HT-29 (cell line): ENCODE measurements around the gene S100G. TPM values are rescaled to one million over a fixed set of nuclear protein-coding genes. Genes with fewer than 3 reads are reported as not detected.
A peak's percentile ranks its signal among the peaks of the same experiment; 100 is the strongest.

Experiments used
- DNase-seq: peaks from one replicate; pipeline ENCODE4 v3.0.0-alpha.2; 2015; ENCODE audit warnings: low spot score
- total RNA-seq: library from RNA; depleted of rRNA; stranded (reverse); fragments of >200 nt; shearing (Covaris generic); gene quantifications from 2 replicates; pipeline ENCODE4 v1.2.3, GENCODE V29; 2014

S100G gene
- total RNA-seq, 1 experiment from 2014 or later = not detected

- no peak for DNase-seq
These were observed 3.4 kb upstream of the S100G start for GRCh38 chrX:16646366-16647138.

- no peak for DNase-seq
These were observed 1.6 kb downstream of the S100G start for GRCh38 chrX:16651391-16652024.

GRCh38 chrX:16653424-16653823 is 3.5 kb downstream of the S100G start:
- no peak for DNase-seq

- no peak for DNase-seq
These were observed 4.1 kb downstream of the S100G start for GRCh38 chrX:16654093-16654492.

- no peak for DNase-seq
These were observed 8.3 kb downstream of the S100G start for GRCh38 chrX:16658284-16658683.

GRCh38 chrX:16659321-16659720 is 9.4 kb downstream of the S100G start:
- no peak for DNase-seq

GRCh38 chrX:16661495-16661894 is 11.5 kb downstream of the S100G start:
- no peak for DNase-seq

GRCh38 chrX:16662402-16662801 is 12.4 kb downstream of the S100G start:
- no peak for DNase-seq

GRCh38 chrX:16664074-16664473 is 14.1 kb downstream of the S100G start:
- no peak for DNase-seq

- DNase-seq = peak; percentile 9
These were observed 14.7 kb downstream of the S100G start for GRCh38 chrX:16664626-16665025.

- DNase-seq = no peak
These were observed 15.1 kb downstream of the S100G start for GRCh38 chrX:16665089-16665488.

- no peak for DNase-seq
These were observed 16.6 kb downstream of the S100G start for GRCh38 chrX:16666541-16666940.

- peak; percentile 65 for DNase-seq
These were observed 21.0 kb downstream of the S100G start for GRCh38 chrX:16671005-16671404.

GRCh38 chrX:16678689-16679088 is 28.7 kb downstream of the S100G start:
- DNase-seq = no peak

GRCh38 chrX:16683007-16683664 is 33.2 kb downstream of the S100G start:
- no peak for DNase-seq

- no peak for DNase-seq
These were observed 37.6 kb downstream of the S100G start for GRCh38 chrX:16687514-16687913.

GRCh38 chrX:16695079-16695676 is 45.2 kb downstream of the S100G start:
- DNase-seq = peak; percentile 78

GRCh38 chrX:16696956-16697355 is 47.0 kb downstream of the S100G start:
- no peak for DNase-seq

GRCh38 chrX:16699389-16699788 is 49.4 kb downstream of the S100G start:
- no peak for DNase-seq

- DNase-seq = no peak
These were observed 50.8 kb downstream of the S100G start for GRCh38 chrX:16700734-16701133.

GRCh38 chrX:16702700-16703599 is 53.0 kb downstream of the S100G start:
- DNase-seq = no peak
